GM21381 (cell line): ENCODE results near the gene ZBTB22.
"Not testable (repeated sequence)": the region's sequence is repeated elsewhere in the genome, so short reads cannot be mapped to it uniquely, and the experiment has no call there.

ENCODE experiments used
- ATAC-seq: cut with Tn5 transposase; IDR thresholded peaks from one replicate; pipeline ENCODE4 v1.9.1; 2021; ENCODE audit warnings: mild to moderate bottlenecking, moderate library complexity; ENCODE audit not compliant: unreplicated experiment

The ZBTB22 gene

DNA sequence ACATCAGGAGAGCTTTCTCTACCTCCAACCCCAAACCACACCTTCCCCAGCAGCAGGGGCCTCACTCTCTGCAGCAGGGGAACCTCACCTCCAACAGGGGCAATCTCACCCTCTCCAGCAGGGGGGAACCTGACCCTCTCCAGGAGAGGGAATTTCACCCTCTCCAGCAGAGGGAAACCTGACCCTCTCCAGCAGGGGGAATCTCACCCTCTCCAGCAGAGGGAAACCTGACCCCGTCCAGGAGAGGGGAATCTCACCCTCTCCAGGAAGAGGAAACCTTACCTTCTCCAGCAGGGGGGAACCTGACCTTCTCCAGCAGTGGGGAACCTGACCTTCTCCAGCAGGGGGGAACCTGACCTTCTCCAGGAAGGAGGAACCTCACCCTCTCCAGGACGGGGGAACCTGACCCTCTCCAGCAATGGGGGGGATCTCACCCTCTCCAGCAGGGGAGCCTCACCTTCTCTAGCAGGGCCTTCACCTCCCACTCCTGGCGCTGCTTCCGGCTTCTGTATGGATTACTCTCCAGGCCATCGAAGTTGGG, 37.5 kb downstream of the ZBTB22 start:
- ATAC-seq: no peak

DNA sequence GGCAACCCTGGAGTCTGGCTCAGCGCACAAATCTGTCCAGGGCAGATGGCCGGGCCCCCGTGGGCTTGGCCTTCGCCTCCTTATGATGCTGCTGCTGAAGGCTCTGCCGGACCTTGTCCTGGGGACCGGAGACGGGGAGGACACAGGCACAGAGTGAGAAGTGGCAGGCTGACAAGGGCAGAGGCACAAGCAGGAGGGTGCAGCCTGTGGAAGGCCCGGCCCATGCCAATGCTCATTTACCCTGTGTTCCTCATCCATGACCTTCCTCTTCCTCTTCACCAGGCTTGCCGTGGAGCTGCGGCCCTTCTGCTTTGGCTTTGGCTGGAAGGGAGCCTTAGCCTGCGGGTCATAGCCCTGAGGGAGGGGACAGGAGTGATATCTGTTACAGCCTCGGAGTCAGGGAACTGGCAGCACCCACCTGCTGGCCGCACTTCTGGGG, 38.3 kb downstream of the ZBTB22 start:
- ATAC-seq: no peak

GRCh38 chr6:33278810-33279209, 38.7 kb downstream of the ZBTB22 start:
- ATAC-seq: no peak

- ATAC-seq: no peak
Measured at GRCh38 chr6:33278392-33278741, 39.2 kb downstream of the ZBTB22 start.

GRCh38 chr6:33277663-33278391, 39.7 kb downstream of the ZBTB22 start:
- ATAC-seq: no peak

GRCh38 chr6:33276864-33277662, 40.5 kb downstream of the ZBTB22 start, which contains the start of gene B3GALT4:
TSS of gene B3GALT4 (plus strand) at chr6:33277123. CDS start at chr6:33277420, 297 bp downstream.
- peak; percentile 53 for ATAC-seq

DNA sequence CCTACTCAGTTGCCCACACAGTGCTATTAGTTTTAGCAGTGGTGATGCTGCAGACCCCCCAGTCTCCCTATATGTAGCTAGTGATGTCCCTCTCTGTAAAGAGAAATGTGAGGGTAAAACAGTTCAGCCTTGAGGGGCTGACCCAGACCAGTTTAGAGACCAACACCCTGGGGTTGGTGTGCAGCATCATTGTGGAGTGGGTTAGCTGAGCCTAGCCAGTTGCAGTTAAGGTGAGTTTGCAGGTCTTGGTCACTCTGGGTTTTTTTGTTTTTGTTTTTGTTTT, 41.0 kb downstream of the ZBTB22 start:
- no peak for ATAC-seq

- ATAC-seq: not testable (repeated sequence)
Measured at GRCh38 chr6:33275795-33276580, 41.6 kb downstream of the ZBTB22 start.

- no peak for ATAC-seq
Measured at GRCh38 chr6:33273924-33274902, 43.3 kb downstream of the ZBTB22 start.

DNA sequence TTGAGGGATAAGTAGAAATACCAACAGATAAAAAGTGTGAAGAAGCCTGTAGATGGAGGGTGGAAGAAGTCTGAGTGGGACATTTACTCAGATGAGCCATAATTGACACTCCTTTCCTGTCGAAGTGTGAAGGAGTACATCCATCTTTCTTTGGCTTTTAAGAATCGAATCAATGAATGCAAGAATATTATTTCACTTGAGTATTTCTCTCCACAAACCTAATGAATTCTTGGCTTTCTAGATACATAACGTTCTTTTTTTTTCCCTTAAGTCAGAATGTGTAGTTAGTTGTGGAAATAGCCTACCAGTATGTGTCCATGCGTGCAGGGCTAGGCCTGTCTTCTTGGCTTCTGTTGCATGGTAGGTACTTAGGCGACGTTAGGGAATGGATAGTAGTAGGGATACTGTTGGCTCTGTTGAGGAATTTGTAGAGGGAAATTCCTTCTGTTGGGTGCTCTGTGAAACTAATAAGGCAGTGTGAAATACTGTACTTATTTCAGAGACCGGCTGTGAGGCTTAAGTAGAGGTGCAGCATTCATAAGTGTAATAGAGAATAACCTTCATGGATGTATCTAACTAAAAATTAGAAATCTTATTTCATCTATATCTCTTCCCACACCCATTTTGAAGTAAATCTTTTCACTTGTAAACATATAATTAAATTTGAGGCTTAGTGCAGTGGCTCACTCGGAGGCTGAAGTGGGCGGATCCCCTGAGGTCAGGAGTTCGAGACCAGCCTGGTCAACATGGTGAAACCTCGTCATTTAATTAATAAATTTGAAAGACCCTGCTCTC, 44.2 kb downstream of the ZBTB22 start:
- ATAC-seq: no peak

DNA sequence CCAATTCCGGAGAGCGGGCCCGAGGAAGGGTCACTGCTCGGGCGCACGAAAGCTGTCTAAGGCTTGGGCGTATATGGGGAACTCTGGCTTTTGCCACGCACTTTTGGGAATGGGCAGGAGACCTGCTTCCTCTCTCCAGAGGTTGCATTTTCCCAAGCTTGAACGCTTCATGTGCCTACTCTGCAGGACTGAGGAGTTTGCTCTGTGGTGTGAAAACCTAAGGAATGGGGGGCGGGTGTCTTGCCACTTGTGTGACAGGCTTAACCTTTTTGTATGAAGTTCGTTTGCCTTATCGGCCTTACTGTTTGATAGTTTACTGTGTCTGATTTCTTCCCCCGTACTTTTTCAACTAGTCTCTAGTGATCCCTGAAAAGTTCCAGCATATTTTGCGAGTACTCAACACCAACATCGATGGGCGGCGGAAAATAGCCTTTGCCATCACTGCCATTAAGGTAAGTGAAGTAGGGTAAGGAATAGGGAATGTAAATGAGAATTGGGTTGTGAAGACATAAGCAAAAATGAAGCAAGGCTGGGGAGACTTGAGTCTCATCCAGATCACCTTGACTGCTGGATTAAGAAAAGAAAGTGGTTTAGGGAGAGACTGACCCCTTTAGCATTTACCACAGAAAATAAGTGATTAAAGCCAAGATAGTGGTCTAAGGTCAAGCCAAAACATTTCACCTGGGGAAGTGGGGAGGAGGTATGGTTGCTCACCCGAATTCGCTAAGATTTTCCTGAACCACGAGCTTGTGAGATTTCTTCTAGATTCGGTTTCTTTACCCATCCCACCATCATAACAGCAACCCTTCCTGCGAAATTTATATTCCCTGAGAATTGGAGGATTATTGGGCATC, 45.0 kb downstream of the ZBTB22 start:
- ATAC-seq: no peak

- ATAC-seq: peak; percentile 75
Measured at GRCh38 chr6:33271468-33272274, 45.9 kb downstream of the ZBTB22 start, which contains the start of the genes RPS18 and VPS52. TSS of gene RPS18 (plus strand) at chr6:33272075. CDS start at chr6:33272120, 45 bp downstream. TSS of gene VPS52 (minus strand) at chr6:33271876. CDS start at chr6:33271675, 201 bp downstream.

DNA sequence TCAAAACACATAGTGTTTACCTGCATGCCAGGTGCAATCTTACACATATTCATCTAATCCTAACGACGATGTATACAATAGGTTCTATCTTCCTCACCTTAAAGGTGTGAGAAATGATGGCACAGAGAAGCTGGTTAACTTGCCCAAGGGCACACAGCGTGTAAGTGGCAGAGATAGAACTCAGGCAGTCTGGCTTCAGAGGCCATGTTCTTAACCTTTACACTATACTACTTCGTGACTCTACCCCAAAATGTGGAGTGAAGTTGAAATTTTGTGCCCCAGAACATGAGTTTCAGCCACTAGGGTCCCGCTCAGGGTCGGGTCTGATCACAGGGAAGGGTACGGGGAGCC, 46.5 kb downstream of the ZBTB22 start:
- no peak for ATAC-seq
